ENCODE measurements around the gene CTR9. TPM values are rescaled to one million over a fixed set of nuclear protein-coding genes. Genes with fewer than 3 reads are reported as not detected.
A peak's percentile ranks its signal among the peaks of the same experiment; 100 is the strongest.

CTR9 gene
- total and polyA plus RNA-seq, 9 of the 15 experiments (the other 6 are each of a cell fraction or from before 2014, with no cell fraction given), result 25.4 to 79.3 (median 47.3) TPM

- no peak for TF ChIP-seq PURB (CRISPR knock-in tag; IDR thresholded peaks at IDR 0.05; ENCODE audit: low read depth)
- no peak for TF ChIP-seq ZNF644 (tag; IDR thresholded peaks at IDR 0.05; ENCODE audit: low read depth)
- no peak for TF ChIP-seq NR2C2 (CRISPR knock-in tag; IDR thresholded peaks at IDR 0.05)
- TF ChIP-seq NR2C2 (tag; IDR thresholded peaks at IDR 0.05), result peak; percentile 72
- TF ChIP-seq NFATC3 (IDR thresholded peaks at IDR 0.05), result 0 out of 2 replicates have a peak, but pooled peaks have one; percentile 35
- no peak for TF ChIP-seq GTF2B (IDR thresholded peaks at IDR 0.05; ENCODE audit: extremely low read depth, insufficient read length)
- TF ChIP-seq NFRKB (IDR thresholded peaks at IDR 0.05; ENCODE audit: low read depth), result no peak
- 0 out of 2 replicates have a peak, but pooled peaks have one; percentile 17 for TF ChIP-seq ETV1 (tag; conservative IDR thresholded peaks at IDR 0.05; ENCODE audit: low read depth)
- no peak for TF ChIP-seq TCF15 (CRISPR knock-in tag; IDR thresholded peaks at IDR 0.05)
- TF ChIP-seq RFX7 (CRISPR knock-in tag; IDR thresholded peaks at IDR 0.05), result no peak
- TF ChIP-seq ZNF639 (CRISPR knock-in tag; conservative IDR thresholded peaks at IDR 0.05 in 1 of 2, IDR thresholded peaks at IDR 0.05 in 1 of 2), result peak in 1 of 2 experiments; percentile 64; a peak in 2 of 4 replicates
- peak; percentile 90 for TF ChIP-seq SOX6 (IDR thresholded peaks at IDR 0.05)
- TF ChIP-seq HINFP (tag; conservative IDR thresholded peaks at IDR 0.05; ENCODE audit: low read depth), result no peak
- TF ChIP-seq STAT5B (CRISPR knock-in tag; IDR thresholded peaks at IDR 0.05), result no peak
- TF ChIP-seq CREB1 (IDR thresholded peaks at IDR 0.05), result peak; percentile 64
- TF ChIP-seq CREB1 (CRISPR knock-in tag; IDR thresholded peaks at IDR 0.05), result peak; percentile 53; the same call in 1 of the 2 replicates
- TF ChIP-seq ILF3 (IDR thresholded peaks at IDR 0.05; ENCODE audit: borderline replicate concordance), result no peak
- TF ChIP-seq XRCC5 (IDR thresholded peaks at IDR 0.05; ENCODE audit: low read depth, low read length), result no peak
- no peak for TF ChIP-seq RBM39 (optimal IDR thresholded peaks at IDR 0.05; ENCODE audit: low read depth, low read length)
- TF ChIP-seq XRCC4 (IDR thresholded peaks at IDR 0.05; ENCODE audit: extremely low read depth, insufficient read depth, insufficient read length), result no peak
- TF ChIP-seq CBFA2T2 (conservative IDR thresholded peaks at IDR 0.05), result peak; percentile 59
- TF ChIP-seq BRD9 (IDR thresholded peaks at IDR 0.05; ENCODE audit: low read depth, partially characterized antibody), result peak; percentile 52
- no peak for TF ChIP-seq SRSF7 (optimal IDR thresholded peaks at IDR 0.05; ENCODE audit: low read depth, low read length)
- TF ChIP-seq RNF2 (IDR thresholded peaks at IDR 0.05), result peak; percentile 82; the same call in 1 of the 2 replicates
- TF ChIP-seq ZNF77 (CRISPR knock-in tag; IDR thresholded peaks at IDR 0.05), result no peak
- no peak for TF ChIP-seq FIP1L1 (IDR thresholded peaks at IDR 0.05; ENCODE audit: low read depth, low read length, poor library complexity, severe bottlenecking)
These were observed 8.4 kb upstream of the CTR9 start (continued) for GRCh38 chr11:10742460-10743208.
